Kidney capillary endothelial cell (primary cell): ENCODE results near the gene APEX2.
"Not testable (repeated sequence)": the region's sequence is repeated elsewhere in the genome, so short reads cannot be mapped to it uniquely, and the experiment has no call there.

ENCODE experiments used
- DNase-seq: peaks from one replicate; pipeline ENCODE4 v3.0.0-alpha.2; 2018; ENCODE audit warnings: low spot score

The APEX2 gene

DNA sequence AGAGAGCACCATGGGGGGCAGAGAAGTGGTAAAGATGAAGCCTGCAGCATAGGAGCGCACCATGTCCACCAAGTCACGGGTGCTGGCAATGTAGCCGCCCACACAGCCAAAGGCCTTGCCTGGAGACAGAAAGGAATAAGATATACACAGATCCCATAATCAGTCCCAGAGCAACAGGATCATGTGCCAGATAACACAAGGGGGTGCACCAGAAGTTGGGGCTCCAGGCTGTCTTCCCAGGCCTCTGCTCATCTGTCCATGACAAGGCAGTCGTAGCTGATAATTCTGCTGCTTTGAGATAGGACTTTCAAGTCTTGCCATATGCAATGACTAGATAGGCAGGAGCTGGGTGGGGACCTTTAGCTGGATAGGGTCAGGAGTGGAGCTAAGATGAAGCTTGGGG lies 14.7 kb downstream of the APEX2 start:
- no peak for DNase-seq

DNA sequence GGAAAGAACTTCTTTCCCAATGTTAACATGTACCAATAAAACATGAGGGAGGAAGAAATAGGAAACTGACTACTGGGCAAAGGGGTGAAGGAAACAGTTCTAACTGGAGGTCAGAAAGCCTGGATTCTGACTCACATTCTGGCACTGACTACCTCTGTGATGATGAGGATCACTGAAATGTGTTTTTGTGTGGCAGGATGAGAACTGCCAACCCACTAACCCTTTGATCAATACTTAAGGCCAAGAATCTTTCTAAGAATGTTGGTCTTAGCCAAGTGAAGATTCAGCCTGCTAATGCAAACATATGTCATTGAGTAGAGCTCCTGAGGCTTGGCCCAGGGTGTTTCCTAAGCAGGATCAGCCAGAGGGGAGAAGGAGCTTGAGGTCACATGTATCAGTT lies 26.0 kb downstream of the APEX2 start:
- DNase-seq, result no peak

DNA sequence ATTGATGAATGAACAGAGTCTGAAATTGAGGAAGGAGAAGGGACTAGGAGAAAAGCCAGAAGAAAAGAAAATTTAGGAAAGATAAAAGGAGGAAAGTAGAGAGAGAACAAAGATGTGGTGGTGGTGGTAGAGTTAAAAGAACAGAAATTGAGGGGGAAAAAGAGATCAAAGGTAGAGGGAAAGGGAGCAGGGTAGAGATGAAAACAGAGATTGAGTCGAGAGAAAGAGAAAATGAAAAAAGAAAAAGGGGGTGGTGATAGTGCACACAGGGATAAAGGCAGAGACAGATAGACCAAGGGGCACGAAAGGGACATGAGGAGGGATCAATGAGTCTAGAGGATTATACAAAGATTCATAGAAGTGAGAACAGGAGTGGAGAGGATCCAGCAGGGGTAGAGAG lies 26.7 kb downstream of the APEX2 start:
- DNase-seq, result no peak

DNA sequence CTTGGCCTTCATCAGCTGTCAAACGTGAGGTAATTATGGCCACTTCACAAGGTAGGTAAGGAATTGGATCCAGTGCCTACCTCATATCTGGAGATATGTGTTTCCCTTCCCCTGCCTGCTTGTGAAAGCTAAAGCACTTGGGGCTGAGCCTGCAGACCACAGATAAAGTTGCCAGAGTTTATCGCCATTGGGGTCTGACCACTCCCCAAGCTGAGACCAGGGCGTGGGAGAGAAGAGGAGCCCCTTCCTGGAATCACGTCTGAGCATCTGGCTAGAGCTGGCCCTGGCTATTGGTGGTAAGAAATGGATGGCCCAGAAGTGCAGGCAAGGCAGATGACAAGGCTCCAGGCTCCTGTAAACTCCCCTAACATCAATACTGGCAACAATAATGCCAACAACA lies 27.9 kb downstream of the APEX2 start:
- DNase-seq, result no peak

DNA sequence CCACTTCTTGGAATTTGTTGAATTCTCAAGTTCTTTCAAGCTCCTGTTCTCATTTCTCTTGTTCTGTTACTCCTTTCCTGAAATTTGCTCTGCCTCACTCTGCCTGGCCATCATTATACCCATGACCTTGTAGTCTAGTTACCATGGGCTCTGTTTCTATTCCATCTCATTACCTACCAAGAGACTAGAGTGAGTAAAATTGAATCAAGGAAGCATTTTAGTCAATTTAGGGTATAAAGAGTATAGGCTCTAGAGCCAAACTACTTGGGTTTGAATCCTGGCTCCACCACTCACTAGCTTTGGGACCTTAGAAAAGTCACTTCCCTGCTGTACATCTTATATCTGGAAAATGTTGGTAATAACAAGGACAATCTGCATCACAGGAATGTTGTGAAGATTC lies 28.4 kb downstream of the APEX2 start:
- no peak for DNase-seq

DNA sequence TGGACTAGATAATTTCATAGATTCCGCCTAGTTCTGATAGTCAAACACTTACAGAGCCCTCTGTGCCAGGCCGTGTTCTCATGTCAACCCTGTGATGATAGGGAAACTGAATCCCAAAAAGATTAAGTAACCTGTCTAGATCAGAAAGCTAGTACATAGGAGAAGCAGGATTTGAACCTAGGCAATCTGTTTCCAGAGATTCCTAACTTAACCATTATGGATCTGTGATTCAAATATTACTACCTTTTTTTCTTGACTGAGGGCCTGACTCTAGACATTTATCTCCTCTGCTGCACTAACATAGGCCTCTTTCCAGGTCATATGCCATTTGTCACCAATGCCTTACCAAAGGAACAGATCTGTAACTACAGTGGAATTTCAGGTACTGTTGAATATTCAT lies 29.1 kb downstream of the APEX2 start:
- no peak for DNase-seq

DNA sequence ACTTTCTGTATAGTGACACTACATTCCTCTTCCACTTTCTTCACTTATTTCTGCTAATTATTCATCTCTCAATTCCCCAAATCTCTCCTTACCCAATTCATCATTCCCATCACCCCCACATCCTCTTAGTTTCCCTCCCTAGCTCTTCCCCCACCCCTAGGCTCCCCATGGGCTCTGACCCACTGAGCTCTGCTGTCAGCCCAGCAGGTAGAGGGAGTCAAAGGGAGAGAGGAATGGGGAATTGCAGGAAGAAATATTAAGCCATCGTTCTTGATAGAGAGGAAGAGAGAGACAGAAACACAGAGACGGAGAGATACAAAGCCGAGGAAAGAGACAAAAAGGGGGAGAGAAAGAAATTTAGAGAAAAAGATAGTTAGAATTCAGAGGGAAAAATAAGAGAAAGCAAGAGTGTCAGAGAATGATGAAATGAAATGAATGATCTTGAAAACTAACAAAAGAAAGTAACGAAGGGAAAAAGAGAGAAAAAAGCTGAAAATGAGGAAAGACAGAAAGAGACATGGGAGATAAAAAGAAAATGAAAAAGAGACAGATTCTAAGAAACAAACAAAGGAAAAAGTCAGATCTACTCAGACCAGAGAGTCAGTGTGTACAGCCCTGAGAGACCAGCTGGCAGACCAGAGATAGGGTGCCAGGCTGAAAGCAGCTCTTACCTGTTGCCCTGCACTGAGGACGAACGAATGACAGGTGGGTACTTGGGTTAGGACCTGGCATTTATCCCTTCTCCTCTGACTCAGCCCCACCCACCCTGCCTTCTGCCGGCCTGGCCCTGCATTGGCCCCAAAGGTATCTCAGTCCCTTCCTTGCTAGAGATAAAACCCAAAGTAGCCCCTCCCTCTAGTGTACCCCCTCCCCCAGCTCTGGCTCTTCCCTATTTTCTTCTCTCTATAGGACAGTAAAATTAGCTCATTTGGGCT lies 30.4 kb downstream of the APEX2 start, which contains the start of gene ALAS2:
TSS of gene ALAS2 (minus strand) at position 707 of the 935 bp plus-strand sequence. CDS start 4,977 bp downstream, outside the sequence.
- no peak for DNase-seq

DNA sequence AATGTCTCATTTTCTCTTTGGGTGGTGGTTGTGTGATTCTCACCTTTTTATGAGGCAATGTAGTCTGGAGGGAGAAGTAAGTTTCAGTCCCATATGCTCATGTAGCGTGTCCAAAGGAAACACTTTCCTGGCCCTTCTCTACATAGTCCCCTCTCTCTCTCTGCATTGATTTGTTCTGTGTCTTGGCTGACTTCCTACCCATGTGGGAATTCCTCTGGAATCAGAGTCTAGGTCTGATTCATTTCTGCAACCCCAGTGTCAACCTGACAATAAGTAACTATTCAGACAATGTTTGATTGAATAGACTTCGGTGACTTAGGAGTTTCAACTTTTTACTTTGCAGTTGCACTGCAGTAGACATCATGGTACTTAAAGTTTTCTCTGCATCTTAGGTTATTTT lies 33.3 kb downstream of the APEX2 start:
- DNase-seq, result no peak

DNA sequence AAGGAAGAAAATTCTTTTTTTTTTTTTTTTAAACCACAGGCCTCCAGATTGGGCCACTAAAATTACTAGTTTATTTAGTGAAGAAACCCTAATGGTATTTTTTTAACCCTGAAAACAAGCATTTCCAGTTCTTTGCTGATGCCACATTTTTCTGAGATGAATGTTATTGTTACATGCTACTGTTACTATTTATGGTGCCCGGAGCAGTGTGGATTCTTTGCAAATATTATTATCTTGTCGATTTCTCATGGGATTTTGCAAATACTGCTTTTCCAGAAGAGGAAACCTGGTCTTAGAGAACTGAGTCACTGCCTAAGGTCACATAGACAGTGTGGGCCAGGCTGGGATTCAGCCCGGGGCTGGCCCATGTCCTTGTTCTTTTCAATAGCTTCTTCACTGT lies 39.3 kb downstream of the APEX2 start:
- no peak for DNase-seq

DNA sequence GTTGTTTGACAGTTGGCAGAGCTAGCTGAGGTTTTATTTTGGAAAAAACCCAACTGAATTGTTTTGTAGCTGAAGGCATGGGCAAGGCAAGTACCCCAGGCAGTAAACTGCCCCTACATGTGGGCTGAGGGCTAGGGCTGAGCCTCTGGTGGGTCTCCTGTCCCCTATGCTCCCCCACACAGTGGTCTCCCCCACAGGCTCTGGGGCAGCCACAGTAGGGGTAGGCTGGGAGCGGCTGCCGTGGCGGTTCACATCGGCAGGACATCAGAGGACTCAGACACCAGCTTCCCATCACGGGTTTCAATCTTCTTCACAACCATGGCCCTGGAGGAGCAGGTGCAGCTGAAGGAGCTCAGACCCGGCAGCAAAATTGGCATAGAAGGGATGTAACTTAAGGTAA lies 41.4 kb downstream of the APEX2 start:
- no peak for DNase-seq

DNA sequence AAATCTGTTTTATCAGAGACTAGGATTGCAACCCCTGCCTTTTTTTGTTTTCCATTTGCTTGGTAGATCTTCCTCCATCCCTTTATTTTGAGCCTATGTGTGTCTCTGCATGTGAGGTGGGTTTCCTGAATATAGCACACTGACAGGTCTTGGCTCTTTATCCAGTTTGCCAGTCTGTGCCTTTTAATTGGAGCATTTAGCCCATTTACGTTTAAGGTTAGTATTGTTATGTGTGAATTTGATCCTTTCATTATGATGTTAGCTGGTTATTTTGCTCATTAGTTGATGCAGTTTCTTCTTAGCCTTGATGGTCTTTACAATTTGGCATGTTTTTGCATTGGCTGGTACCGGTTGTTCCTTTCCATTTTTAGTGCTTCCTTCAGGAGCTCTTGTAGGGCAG lies 50.4 kb downstream of the APEX2 start:
- DNase-seq, result not testable (repeated sequence)

DNA sequence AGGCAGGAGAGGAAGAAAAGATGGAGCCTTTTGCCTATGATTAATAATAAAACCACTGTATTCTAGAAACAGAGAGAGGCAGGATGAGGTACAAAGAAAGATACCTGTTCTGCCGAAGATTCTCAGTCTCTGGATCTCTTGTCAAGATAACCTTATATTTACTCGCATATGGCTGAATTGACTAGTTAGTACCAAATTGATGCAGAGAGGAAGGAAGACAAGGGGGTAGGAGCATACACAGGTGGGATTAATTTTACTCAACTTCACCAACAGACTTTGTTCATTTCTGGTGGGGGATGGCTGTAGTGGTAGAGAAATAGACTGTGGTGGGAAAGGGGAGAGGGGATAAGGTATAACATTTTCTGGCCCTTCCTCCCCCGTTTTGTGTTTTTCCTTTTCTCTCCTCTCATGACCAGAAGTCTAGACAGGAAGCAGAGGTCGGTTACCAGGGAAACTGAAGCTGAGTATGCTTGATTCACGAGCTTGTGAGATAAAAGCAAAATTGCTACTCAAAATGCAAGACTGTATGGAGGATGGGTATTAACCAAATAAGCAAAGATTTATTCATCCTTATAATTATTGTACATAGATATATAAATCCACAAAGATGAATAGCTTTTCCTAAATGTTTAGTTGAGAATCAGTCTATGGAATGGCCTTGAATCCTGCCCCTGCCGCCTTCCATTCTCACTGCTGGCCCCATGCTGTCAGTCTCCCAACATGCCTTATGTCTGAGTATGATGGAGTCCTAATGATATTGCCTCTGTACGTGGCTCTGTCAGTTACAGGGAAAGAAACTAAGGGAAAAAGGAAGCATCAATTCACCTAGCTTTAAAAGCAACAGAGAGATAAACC lies 56.9 kb downstream of the APEX2 start:
- DNase-seq, result peak; percentile 21

DNA sequence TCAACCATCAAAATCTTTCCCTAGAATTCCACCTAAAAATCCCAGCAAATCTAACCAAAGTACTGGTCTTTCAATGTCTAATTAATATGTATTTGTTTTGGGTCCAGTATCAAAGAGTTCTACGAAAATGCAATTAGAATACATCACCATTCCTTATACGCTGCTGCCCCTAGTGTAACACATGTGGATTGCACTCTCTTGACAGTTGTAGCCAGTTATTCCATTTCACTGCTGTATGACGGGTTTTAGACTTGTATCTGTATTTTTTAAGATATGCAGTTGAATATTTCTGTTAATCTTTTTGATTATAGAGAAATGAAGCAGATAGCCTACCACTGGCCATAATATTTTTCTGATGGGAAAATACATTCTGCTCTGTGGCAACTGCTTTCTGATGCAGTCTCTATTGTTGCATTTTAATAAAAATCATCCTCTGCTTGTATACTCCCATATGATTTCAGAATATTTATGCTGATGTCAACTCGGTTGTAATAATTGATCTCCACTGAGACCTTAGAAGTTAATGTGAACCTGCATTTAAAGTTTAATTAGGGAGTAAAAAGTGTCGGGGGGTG lies 57.6 kb downstream of the APEX2 start:
- peak; percentile 40 for DNase-seq
